Activated naive CD8-positive, alpha-beta T cell treated with anti-CD3 and anti-CD28 coated beads, Interleukin-2, amount 50 U/mL, for 16 hours (primary cell): ENCODE results near the gene COPS4.
A peak's percentile ranks its signal among the peaks of the same experiment; 100 is the strongest.
"Not testable (repeated sequence)": the region's sequence is repeated elsewhere in the genome, so short reads cannot be mapped to it uniquely, and the experiment has no call there.

Experiments used
- DNase-seq: peaks from one replicate; pipeline ENCODE4 v3.0.0-alpha.2; 2020; ENCODE audit warnings: low read depth, low spot score

Gene COPS4

DNA sequence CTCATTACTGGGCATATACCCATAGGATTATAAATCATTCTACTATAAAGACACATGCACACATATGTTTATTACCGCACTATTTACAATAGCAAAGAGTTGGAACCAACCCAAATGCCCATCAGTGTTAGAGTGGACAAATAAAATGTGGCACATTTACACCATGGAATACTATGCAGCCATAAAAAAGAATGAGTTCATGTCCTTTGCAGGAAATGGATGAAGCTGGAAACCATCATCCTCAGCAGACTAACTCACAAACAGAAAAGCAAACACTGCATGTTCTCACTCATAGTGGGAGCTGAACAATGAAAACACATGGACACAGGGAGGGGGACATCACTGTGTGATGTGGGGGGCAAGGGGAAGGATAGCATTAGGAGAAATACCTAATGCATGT, 11.4 kb upstream of the COPS4 start:
- not testable (repeated sequence) for DNase-seq

GRCh38 chr4:83024233-83024632, 10.8 kb upstream of the COPS4 start:
- DNase-seq, result no peak

DNA sequence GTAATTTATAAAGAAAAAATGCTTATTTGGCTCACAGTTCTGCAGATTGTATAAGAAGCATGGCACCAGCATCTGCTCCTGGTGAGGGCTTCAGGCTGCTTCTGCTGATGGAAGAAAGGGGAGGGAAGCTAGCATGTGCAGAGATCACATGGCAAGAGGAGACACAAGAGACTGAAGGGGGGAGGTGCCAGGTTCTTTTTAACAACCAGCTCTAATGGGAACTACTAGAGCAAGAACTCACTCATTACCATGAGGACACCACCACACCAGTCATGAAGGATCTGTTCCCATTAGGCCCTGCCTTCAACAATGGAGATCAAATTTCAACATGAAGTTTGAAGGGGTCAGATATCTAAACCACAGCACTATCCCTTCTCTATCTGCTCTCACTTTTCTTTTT, 9.4 kb upstream of the COPS4 start:
- no peak for DNase-seq

- no peak for DNase-seq
These were observed 6.0 kb upstream of the COPS4 start for GRCh38 chr4:83028976-83029375.

DNA sequence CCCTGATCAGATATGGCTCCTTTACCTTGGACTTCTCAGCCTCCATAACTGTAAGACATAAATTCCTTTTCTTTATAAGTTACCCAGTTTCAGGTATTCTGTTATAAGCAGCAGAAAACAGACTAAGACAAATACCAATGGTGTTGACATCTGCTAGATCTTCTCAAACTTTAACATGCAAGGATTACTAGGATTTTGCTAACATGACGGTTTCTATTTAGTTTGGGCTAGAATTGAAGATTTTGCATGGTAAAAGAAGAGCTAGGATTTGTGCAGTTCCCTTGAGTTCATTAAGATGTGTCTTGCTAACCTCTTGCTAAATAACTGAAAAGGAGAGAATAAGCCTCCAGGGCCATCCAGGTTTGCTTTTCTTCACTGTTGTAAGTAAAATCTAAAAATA, 5.3 kb upstream of the COPS4 start:
- no peak for DNase-seq

DNA sequence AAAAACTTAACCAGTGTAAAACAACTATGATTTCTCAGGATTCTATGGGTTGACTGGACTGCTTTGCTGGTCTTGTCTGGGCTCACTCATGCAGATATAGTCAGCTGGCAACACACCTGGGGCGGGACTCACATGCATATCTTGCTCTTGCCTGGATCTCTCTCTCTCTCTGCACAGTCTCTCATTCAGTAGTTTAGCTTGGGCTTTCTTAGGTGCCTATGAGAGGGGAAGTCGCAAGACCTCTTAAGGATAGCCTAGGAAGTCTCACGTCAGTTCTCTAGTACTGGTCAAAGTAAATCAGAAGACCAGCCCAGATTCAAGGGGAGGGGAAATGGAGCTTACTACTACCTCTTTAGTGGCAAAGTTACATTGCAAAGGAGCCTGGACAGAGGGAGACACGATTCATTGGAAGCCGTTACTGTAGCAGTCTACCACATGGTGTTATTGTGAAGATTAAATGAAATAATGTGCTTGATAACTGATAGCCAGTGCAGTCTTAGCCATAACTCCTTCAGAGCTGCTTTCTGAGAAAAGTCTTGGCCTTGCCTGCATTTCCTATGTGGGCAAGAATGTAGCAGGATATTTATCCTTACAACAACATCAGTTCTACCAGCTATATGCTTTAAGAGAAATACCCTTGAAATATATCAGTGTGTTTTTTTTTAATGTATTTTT, 2.1 kb downstream of the COPS4 start:
- no peak for DNase-seq

- DNase-seq, result no peak
These were observed 5.3 kb downstream of the COPS4 start for GRCh38 chr4:83040269-83040668.

DNA sequence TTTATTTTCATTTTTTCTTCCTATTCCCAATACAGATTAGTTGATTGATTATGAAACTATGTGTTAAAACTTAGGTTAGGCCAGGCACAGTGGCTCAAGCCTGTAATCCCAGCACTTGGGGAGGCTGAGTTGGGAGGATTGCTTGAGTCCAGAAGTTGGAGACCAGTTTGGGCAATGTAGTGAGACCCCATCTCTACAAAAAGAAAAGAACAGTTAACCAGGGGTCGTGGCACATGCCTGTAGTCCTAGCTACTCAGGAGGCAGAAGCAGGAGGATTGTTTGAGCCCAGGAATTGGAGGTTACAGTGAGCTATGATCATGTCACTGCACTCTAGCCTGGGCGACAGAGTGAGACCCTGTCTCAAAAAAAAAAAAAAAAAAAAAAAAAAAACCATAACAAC, 8.2 kb downstream of the COPS4 start:
- not testable (repeated sequence) for DNase-seq

GRCh38 chr4:83043801-83044407, 8.9 kb downstream of the COPS4 start:
- no peak for DNase-seq

DNA sequence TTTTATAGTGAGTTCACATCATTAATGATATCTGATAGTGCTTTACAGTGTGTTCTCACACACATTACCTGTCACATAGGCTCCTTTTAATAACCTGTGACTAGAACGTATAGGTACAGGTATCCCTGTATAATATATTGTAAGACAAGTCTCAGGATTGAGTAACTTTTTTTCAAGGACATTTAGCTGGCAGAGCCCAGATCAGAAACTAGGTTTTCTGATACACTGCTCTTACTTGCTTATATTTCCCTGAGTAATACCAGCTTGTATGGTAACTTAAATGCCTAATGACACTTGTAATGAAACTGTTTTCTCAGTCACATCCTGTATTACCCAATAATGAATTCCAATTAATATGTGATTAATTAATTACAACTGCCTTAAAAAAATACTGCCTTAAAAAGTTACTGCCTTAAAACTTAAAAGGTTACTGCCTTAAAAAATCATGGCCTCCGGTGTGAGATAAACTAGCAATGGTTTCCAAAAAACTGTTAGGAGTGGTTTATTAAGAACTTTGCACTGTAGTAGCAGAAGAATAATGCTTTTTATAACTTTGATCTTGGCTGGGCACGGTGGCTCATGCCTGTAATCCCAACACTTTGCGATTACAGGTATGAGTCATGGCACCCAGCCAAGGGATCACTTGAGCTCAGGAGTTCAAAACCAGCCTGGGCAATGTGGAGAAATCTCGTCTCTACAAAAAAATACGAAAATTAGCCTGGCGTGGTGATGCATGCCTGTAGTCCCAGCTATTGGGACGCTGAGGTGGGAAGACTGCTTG, 11.9 kb downstream of the COPS4 start:
- DNase-seq, result no peak

DNA sequence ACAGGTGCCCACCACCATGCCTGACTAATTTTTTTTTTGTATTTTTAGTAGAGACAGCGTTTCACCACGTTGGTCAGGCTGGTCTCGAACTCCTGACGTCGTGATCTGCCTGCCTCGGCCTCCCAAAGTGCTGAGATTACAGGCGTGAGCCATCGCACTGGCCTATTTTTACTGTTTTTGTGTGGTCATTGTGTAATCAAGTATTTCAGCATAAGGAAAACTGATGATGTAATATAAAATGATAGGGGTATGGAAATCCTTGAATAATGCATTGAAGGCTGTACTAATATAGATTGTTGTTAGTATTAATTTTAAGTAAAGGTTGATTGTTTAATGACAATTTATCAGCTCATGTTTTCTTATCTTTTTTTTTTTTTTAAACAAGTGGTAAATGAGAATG, 13.8 kb downstream of the COPS4 start:
- not testable (repeated sequence) for DNase-seq

- DNase-seq, result no peak
These were observed 19.9 kb downstream of the COPS4 start for GRCh38 chr4:83054928-83055327.

GRCh38 chr4:83062739-83063138, 27.8 kb downstream of the COPS4 start:
- DNase-seq, result no peak

- no peak for DNase-seq
These were observed 30.3 kb downstream of the COPS4 start for GRCh38 chr4:83065266-83065665.

DNA sequence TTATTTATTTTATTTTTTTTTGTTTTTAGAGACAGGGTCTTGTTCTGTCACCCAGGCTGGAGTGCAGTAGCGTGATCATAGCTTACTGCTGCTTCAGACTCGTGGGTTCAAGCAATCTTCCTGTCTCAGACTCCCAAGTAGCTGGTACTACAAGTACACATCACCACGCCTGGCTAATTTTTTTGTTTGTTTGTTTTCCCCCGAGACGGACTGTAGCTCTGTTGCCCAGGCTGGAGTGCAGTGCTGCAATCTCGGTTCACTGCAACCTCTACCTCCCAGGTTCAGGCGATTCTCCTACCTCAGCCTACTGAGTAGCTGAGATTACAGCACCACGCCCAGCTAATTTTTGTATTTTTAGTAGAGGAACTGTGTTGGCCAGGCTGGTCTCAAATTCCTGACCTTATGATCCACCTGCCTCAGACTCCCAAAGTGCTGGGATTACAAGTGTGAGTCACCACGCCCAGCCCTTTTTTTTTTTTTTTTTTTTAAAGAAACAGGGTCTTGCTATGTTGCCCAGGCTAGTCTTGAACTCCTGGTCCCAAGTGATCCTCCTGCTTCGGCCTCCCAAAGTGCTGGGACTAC, 32.2 kb downstream of the COPS4 start:
- DNase-seq, result no peak

- DNase-seq, result no peak
These were observed 36.1 kb downstream of the COPS4 start for GRCh38 chr4:83071116-83071515.

DNA sequence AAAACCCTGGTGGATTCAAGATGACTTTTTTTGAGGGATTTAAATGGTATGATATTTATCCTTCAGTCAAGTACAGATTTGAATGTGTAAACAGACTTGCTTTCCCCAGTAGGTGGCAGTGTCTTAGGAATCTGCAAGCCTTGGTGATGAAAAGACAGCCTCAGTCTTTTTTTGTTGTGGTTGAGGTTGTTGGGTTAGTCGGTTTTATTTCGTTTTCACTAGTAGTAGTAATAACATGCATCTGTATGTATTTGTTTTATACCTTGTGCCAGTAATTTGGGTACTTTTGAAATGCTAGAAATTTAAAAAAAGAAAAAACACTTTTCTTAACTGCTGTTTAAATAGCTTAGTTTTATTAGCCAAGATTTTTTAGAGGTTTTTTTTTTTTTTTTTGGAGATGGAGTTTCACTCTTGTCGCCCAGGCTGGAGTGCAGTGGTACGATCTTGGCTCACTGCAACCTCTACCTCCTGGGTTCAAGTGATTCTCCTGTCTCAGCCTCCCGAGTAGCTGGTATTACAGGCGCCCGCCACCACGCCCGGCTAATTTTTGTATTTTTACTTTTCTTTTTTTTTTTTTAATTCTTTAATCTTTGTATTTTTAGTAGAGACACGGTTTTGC, 39.2 kb downstream of the COPS4 start:
- peak; percentile 25 for DNase-seq

- DNase-seq, result not testable (repeated sequence)
These were observed 39.8 kb downstream of the COPS4 start for GRCh38 chr4:83074783-83075182.

DNA sequence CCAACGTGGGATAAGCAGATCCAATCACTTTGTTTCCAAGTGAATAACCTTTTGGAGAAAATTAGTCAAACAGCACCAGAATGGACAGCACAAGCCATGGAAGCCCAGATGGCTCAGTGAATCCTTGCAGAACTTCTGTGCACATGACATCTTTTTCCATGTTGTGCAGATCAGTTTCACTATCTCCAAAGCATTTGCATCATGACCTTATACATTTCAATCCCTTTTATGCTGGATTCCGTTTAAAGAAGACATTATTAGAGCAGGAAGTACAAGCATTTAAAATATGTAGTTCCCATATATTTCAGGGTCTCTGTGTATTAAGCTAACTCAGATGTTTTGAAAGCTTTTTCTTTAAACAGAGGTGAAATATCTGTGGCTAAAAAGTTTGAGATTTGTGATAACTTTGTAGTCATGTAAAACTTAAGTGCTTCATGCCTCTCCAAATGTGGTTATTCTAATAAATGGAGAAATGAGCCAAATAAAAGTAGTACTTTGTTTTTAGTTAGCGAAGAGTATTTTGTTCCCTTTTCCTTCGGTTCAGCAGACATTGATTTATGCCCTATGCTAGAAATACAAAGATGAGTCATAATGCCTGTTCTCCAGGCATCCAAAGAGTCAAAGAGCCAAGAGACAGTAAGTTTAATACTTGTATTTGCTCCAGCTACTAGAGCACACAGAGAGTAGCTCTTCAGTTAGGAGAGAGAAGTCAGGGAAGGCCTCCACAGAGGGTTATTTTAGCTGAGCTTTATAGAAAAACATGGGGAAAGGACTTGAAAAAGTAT, 40.5 kb downstream of the COPS4 start:
- no peak for DNase-seq

- DNase-seq, result no peak
These were observed 45.6 kb downstream of the COPS4 start for GRCh38 chr4:83080561-83080960.

DNA sequence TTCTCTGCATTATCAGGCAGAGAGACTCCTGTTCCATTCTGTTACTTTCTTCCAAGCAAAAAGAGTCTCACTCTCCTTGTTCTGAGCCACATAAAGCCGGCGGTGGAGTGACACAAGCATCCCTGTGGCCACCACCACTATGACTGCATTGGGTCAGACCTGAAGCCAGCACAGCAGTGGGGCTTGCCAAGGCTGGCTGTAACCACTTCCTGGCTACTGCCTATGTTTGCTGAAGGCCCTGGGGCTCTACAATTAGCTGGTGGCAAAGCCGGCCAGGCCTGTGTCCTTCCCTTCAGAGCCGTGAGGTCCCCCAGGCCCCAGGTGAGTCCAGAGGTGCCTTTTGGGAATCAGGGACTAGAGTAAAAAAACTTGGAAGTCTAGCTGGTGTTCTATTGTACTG, 47.8 kb downstream of the COPS4 start:
- no peak for DNase-seq
